Trophoblast cell (in vitro differentiated cells and primary cell): ENCODE measurements around the gene RIPOR1.

ENCODE experiments used
- DNase-seq, 2 donors: peaks; one replicate each; pipeline ENCODE4 v3.0.0-alpha.2; 2016
- H2AFZ ChIP-seq: 2 replicates; pipeline ENCODE4 v1.6.1; 2013; ENCODE audit warnings: low read length, moderate library complexity, mild to moderate bottlenecking; ENCODE audit not compliant: insufficient read depth, poor library complexity
- H2AK5ac ChIP-seq: 2 replicates; pipeline ENCODE4 v1.6.1; 2013; ENCODE audit warnings: mild to moderate bottlenecking, low read length
- H2BK120ac ChIP-seq: 2 replicates; pipeline ENCODE4 v1.6.1; 2013; ENCODE audit warnings: low read length, mild to moderate bottlenecking, moderate library complexity; ENCODE audit not compliant: insufficient read depth, poor library complexity
- H2BK12ac ChIP-seq: 2 replicates; pipeline ENCODE4 v1.6.1; 2013; ENCODE audit warnings: mild to moderate bottlenecking, low read length, moderate library complexity
- H2BK5ac ChIP-seq: 2 replicates; pipeline ENCODE4 v1.6.1; 2013; ENCODE audit warnings: low read length, low read depth, moderate library complexity, mild to moderate bottlenecking; ENCODE audit not compliant: poor library complexity
- H3K14ac ChIP-seq: 2 replicates; pipeline ENCODE4 v1.6.1; 2013; ENCODE audit warnings: mild to moderate bottlenecking, low read length
- H3K18ac ChIP-seq: 2 replicates; pipeline ENCODE4 v1.6.1; 2013; ENCODE audit warnings: mild to moderate bottlenecking, low read length
- H3K23ac ChIP-seq: 2 replicates; pipeline ENCODE4 v1.6.1; 2013; ENCODE audit warnings: low read length
- H3K27ac ChIP-seq: 2 replicates; pipeline ENCODE4 v1.5.1; 2013; ENCODE audit warnings: low read depth, mild to moderate bottlenecking, inconsistent platforms, low read length, moderate library complexity
- H3K27me3 ChIP-seq: 2 replicates; pipeline ENCODE4 v1.6.1; 2013; ENCODE audit warnings: inconsistent platforms, mild to moderate bottlenecking, low read length, moderate library complexity; ENCODE audit not compliant: insufficient read depth
- H3K36me3 ChIP-seq, 2 experiments: 1 replicate in 1 of 2; 2 replicates in 1 of 2; pipeline ENCODE4 v1.6.1; 2013; ENCODE audit warnings: low read length in 2 of 2, mild to moderate bottlenecking in 2 of 2, moderate library complexity in 1 of 2; ENCODE audit not compliant: insufficient read depth in 2 of 2, control insufficient read depth in 1 of 2
- H3K4ac ChIP-seq: 2 replicates; pipeline ENCODE4 v1.6.1; 2013; ENCODE audit warnings: low read depth, mild to moderate bottlenecking, low read length, moderate library complexity
- H3K4me1 ChIP-seq, 2 experiments: 1 replicate in 1 of 2; 2 replicates in 1 of 2; pipeline ENCODE4 v1.6.1; 2013; ENCODE audit warnings: low read length in 2 of 2, mild to moderate bottlenecking in 2 of 2, moderate library complexity in 1 of 2; ENCODE audit not compliant: insufficient read depth in 2 of 2, control insufficient read depth in 1 of 2
- H3K4me2 ChIP-seq: 2 replicates; pipeline ENCODE4 v1.6.1; 2013; ENCODE audit warnings: inconsistent platforms, mild to moderate bottlenecking, low read length, moderate library complexity
- H3K4me3 ChIP-seq: 2 replicates; pipeline ENCODE4 v1.5.1; 2013; ENCODE audit warnings: mild to moderate bottlenecking, low read depth, low read length, inconsistent platforms
- H3K79me1 ChIP-seq: one replicate; pipeline ENCODE4 v1.6.1; 2013; ENCODE audit warnings: low read length
- H3K79me2 ChIP-seq: 2 replicates; pipeline ENCODE4 v1.6.1; 2013; ENCODE audit warnings: low read length, mild to moderate bottlenecking; ENCODE audit not compliant: control insufficient read depth, insufficient read depth, poor library complexity
- H3K9ac ChIP-seq: 2 replicates; pipeline ENCODE4 v1.6.1; 2013; ENCODE audit warnings: mild to moderate bottlenecking, low read length
- H3K9me3 ChIP-seq: 2 replicates; pipeline ENCODE4 v1.6.1; 2013; ENCODE audit warnings: low read depth, mild to moderate bottlenecking, control low read depth, inconsistent platforms, low read length; ENCODE audit not compliant: insufficient read depth
- H4K12ac ChIP-seq: 2 replicates; pipeline ENCODE4 v1.6.1; 2013; ENCODE audit warnings: low read depth, mild to moderate bottlenecking, low read length, moderate library complexity
- H4K8ac ChIP-seq: 2 replicates; pipeline ENCODE4 v1.6.1; 2013; ENCODE audit warnings: low read depth, mild to moderate bottlenecking, low read length, moderate library complexity
- H4K91ac ChIP-seq: one replicate; pipeline ENCODE4 v1.6.1; 2013; ENCODE audit warnings: low read depth, mild to moderate bottlenecking, low read length, moderate library complexity
- WGBS: extraction: QIAGEN DNeasy Blood & Tissue Kit; methylation state at CpG from one replicate; pipeline ENCODE4 v1.1.7; 2013; ENCODE audit warnings: missing lambda C conversion rate; ENCODE audit not compliant: insufficient read length, insufficient coverage; ENCODE audit errors: extremely low coverage; 5-methylcytosine and 5-hydroxymethylcytosine counted together

The RIPOR1 gene

GRCh38 chr16:67560827-67561342, 32.3 kb downstream of the RIPOR1 start:
- no CpG with 5 or more reads among the region's 8 CpGs for WGBS

GRCh38 chr16:67561501-67561823, 32.8 kb downstream of the RIPOR1 start:
- peaks cover 0 to 4% of the 10 kb centered on the region in 2 experiments for H3K4me1 ChIP-seq
- no CpG with 5 or more reads among the region's 8 CpGs for WGBS
- no peaks in the 10 kb centered on the region for H3K9me3 ChIP-seq
- H2AFZ ChIP-seq, result peak overlapping the region; percentile 99
- H3K27ac ChIP-seq, result peak overlapping the region; percentile 100
- H3K4ac ChIP-seq, result no peak overlapping the region
- H3K23ac ChIP-seq, result no peak overlapping the region
- peak overlapping the region; percentile 49 for H4K12ac ChIP-seq
- no peak overlapping the region for H2BK120ac ChIP-seq
- H3K79me1 ChIP-seq, result peaks cover 13% of the 10 kb centered on the region
- H3K79me2 ChIP-seq, result peaks cover 22% of the 10 kb centered on the region
- peak overlapping the region; percentile 73 for H3K9ac ChIP-seq
- DNase-seq, result no peak
- H3K18ac ChIP-seq, result peak overlapping the region; percentile 69
- H2AK5ac ChIP-seq, result no peak overlapping the region
- peak overlapping the region; percentile 77 for H3K4me2 ChIP-seq
- peak overlapping the region; percentile 85 for H2BK5ac ChIP-seq
- peak overlapping the region; percentile 94 for H4K8ac ChIP-seq
- H3K4me3 ChIP-seq, result peak overlapping the region; percentile 69
- peak overlapping the region; percentile 92 for H3K14ac ChIP-seq
- no peak overlapping the region for H2BK12ac ChIP-seq
- H4K91ac ChIP-seq, result peak overlapping the region; percentile 70
- no peaks in the 10 kb centered on the region for H3K27me3 ChIP-seq
- no peaks in the 10 kb centered on the region for H3K36me3 ChIP-seq

More at GRCh38 chr16:67560827-67561342, 32.3 kb downstream of the RIPOR1 start:
- Histone ChIP-seq H3K18ac (no peak overlapping the region), H2AFZ (no peak overlapping the region), H3K4me1 (peaks cover 0 to 4% of the 10 kb centered on the region in 2 experiments), H2BK12ac (no peak overlapping the region), H4K8ac (no peak overlapping the region), H3K9ac (no peak overlapping the region), H3K79me1 (peaks cover 13% of the 10 kb centered on the region), H3K4ac (no peak overlapping the region), H3K9me3 (no peaks in the 10 kb centered on the region), H3K79me2 (peaks cover 19% of the 10 kb centered on the region), H2BK120ac (no peak overlapping the region), H3K27ac (no peak overlapping the region), H3K14ac (no peak overlapping the region), H4K12ac (no peak overlapping the region), H2AK5ac (no peak overlapping the region), H3K4me3 (no peak overlapping the region), H2BK5ac (no peak overlapping the region), H3K27me3 (no peaks in the 10 kb centered on the region), H3K36me3 (no peaks in the 10 kb centered on the region), H3K4me2 (peak overlapping the region; percentile 77), H4K91ac (no peak overlapping the region), H3K23ac (peak overlapping the region; percentile 91)
- DNase-seq, result no peak

GRCh38 chr16:67561824-67562525, 33.3 kb downstream of the RIPOR1 start:
- Histone ChIP-seq H2AK5ac (no peak overlapping the region), H3K4me3 (peak overlapping the region; percentile 100), H2AFZ (peak overlapping the region; percentile 99), H3K4me1 (peaks cover 0 to 4% of the 10 kb centered on the region in 2 experiments), H3K9me3 (no peaks in the 10 kb centered on the region), H3K4ac (no peak overlapping the region), H3K9ac (peak overlapping the region; percentile 73), H4K12ac (peak overlapping the region; percentile 97), H3K79me1 (peaks cover 13% of the 10 kb centered on the region), H3K4me2 (peak overlapping the region; percentile 77), H3K27ac (peak overlapping the region; percentile 100), H2BK120ac (no peak overlapping the region), H3K36me3 (no peaks in the 10 kb centered on the region), H3K27me3 (no peaks in the 10 kb centered on the region), H3K14ac (peak overlapping the region; percentile 92), H4K8ac (peak overlapping the region; percentile 99), H3K18ac (peak overlapping the region; percentile 69), H3K23ac (no peak overlapping the region), H4K91ac (peak overlapping the region; percentile 99), H2BK12ac (no peak overlapping the region), H3K79me2 (peaks cover 26% of the 10 kb centered on the region), H2BK5ac (peak overlapping the region; percentile 100)
- WGBS, result no CpG with 5 or more reads among the region's 76 CpGs
- peak; percentile 95 to 99 for DNase-seq

GRCh38 chr16:67562526-67562917, 33.9 kb downstream of the RIPOR1 start, which contains the start of gene CTCF:
TSS of gene CTCF (plus strand) at chr16:67562526. CDS start at chr16:67610833, 48,307 bp downstream.
- Histone ChIP-seq H3K4me2 (peak within 1 kb of the TSS; percentile 77), H4K91ac (peak within 1 kb of the TSS; percentile 99)
- WGBS, result no CpG with 5 or more reads among the region's 62 CpGs

More at GRCh38 chr16:67562526-67562917, 33.9 kb downstream of the RIPOR1 start, which contains the start of gene CTCF:
- Histone ChIP-seq H3K4ac (peak within 1 kb of the TSS; percentile 99), H2BK5ac (peak within 1 kb of the TSS; percentile 100), H2BK12ac (peak within 1 kb of the TSS; percentile 90), H3K27ac (peak within 1 kb of the TSS; percentile 100), H3K79me1 (peaks cover 13% of the 10 kb centered on the region), H3K23ac (no peak within 1 kb of the TSS), H3K9ac (peak within 1 kb of the TSS; percentile 99), H3K4me3 (peak within 1 kb of the TSS; percentile 100), H4K12ac (peak within 1 kb of the TSS; percentile 100), H2AFZ (peak within 1 kb of the TSS; percentile 99), H2AK5ac (peak within 1 kb of the TSS; percentile 49), H3K4me1 (peaks cover 0 to 4% of the 10 kb centered on the region in 2 experiments), H3K27me3 (no peaks in the 10 kb centered on the region), H3K18ac (peak within 1 kb of the TSS; percentile 99), H3K79me2 (peaks cover 27% of the 10 kb centered on the region), H2BK120ac (peak within 1 kb of the TSS; percentile 91), H3K9me3 (no peaks in the 10 kb centered on the region), H3K14ac (peak within 1 kb of the TSS; percentile 100), H4K8ac (peak within 1 kb of the TSS; percentile 99), H3K36me3 (no peaks in the 10 kb centered on the region)
- DNase-seq, result peak; percentile 69 to 77
